BJ (cell line): ENCODE results near the gene ZNF256. TPM values are rescaled to one million over a fixed set of nuclear protein-coding genes. Genes with fewer than 3 reads are reported as not detected.

Experiments used
- CTCF ChIA-PET: fragments of 350-600 bp; formaldehyde crosslinking; extraction: SDS; loops from one replicate; lab custom pipeline; 2021; ENCODE audit warnings: antibody characterized with exemption, inconsistent platforms; lab: Yijun Ruan, JAX
- POLR2A ChIA-PET: fragments of 300-600 bp; sonication (Branson Sonifier 250); formaldehyde crosslinking; extraction: SDS; loops from one replicate; lab custom pipeline; 2021; ENCODE audit warnings: antibody characterized with exemption; lab: Charles Lee
- DNase-seq: peaks from one replicate; pipeline ENCODE4 v3.0.0-alpha.2; 2011; ENCODE audit warnings: low read depth
- H3K27me3 ChIP-seq: 2 replicates; pipeline ENCODE4 v1.6.0; 2011; ENCODE audit warnings: low read length; ENCODE audit not compliant: control insufficient read depth, insufficient read depth
- H3K36me3 ChIP-seq: 2 replicates; pipeline ENCODE4 v1.5.1; 2011; ENCODE audit warnings: low read length; ENCODE audit not compliant: control insufficient read depth, insufficient read depth
- H3K4me3 ChIP-seq: 2 replicates; pipeline ENCODE4 v1.5.1; 2011; ENCODE audit warnings: low read depth, mild to moderate bottlenecking, control low read depth, low read length
- CTCF ChIP-seq: IDR thresholded peaks from 2 replicates; pipeline ENCODE4 v1.5.1; 2011; ENCODE audit warnings: low read depth, mild to moderate bottlenecking, control low read depth, inconsistent platforms, low read length, moderate library complexity; ENCODE audit not compliant: insufficient read depth
- polyA plus RNA-seq: library from polyadenylated mRNA; depleted of rRNA; stranded (reverse); fragments of >200 nt; gene quantifications from 2 replicates; pipeline ENCODE4 v1.2.3, GENCODE V29; 2011; rRNA removed

Gene ZNF256
- polyA plus RNA-seq, 1 experiment: 2.2 TPM

GRCh38 chr19:57900311-57900710, 47.2 kb downstream of the ZNF256 start:
- no peak for TF ChIP-seq CTCF
- Histone ChIP-seq H3K27me3 (no peaks in the 10 kb centered on the region), H3K36me3 (no peaks in the 10 kb centered on the region; the same call in 1 of the 2 replicates), H3K4me3 (no peak overlapping the region)
- ChIA-PET POLR2A (no interaction called here), CTCF (interaction anchor here (0.6 kb wide), 1 partner anchor 374 kb away, joined by 3 read pairs; no protein-coding TSS in a partner anchor)
- DNase-seq: no peak

Other genes with a start within 250 kb of the ZNF256 start
- gene ZNF154, start 238.5 kb downstream of the ZNF256 start, polyA plus RNA-seq: 1.5 and 2.1 TPM in 2 replicates
- gene ZNF671, start 220.1 kb downstream of the ZNF256 start, polyA plus RNA-seq: 4.4 and 5.0 TPM in 2 replicates
- gene ZNF776, start 200.9 kb downstream of the ZNF256 start, polyA plus RNA-seq: 7.7 and 12.0 TPM in 2 replicates
- 3.9 and 5.8 TPM in 2 replicates for gene ZNF586, start 178.0 kb downstream of the ZNF256 start, polyA plus RNA-seq
- 2.1 and 2.5 TPM in 2 replicates for gene ZNF552, start 132.8 kb downstream of the ZNF256 start, polyA plus RNA-seq
- gene ZNF587B, start 117.4 kb downstream of the ZNF256 start, polyA plus RNA-seq: 2.3 and 4.4 TPM in 2 replicates
- gene ZNF587, start 97.8 kb downstream of the ZNF256 start, polyA plus RNA-seq: 8.4 and 9.9 TPM in 2 replicates
- gene ZNF814, start 58.7 kb downstream of the ZNF256 start, polyA plus RNA-seq: 4.5 and 5.8 TPM in 2 replicates
- 2.8 and 5.3 TPM in 2 replicates for gene ZNF417, start 31.1 kb downstream of the ZNF256 start, polyA plus RNA-seq
- gene ZNF418, start 12.3 kb downstream of the ZNF256 start, polyA plus RNA-seq: 2.5 and 2.7 TPM in 2 replicates
- 0.11 TPM in 1 of 2 replicates, not detected in the other for gene C19orf18, start 26.8 kb upstream of the ZNF256 start, polyA plus RNA-seq
- 2.3 TPM in 2 replicates for gene ZNF606, start 55.1 kb upstream of the ZNF256 start, polyA plus RNA-seq
- gene ZSCAN1, start 86.3 kb upstream of the ZNF256 start, polyA plus RNA-seq: 0.10 TPM in 1 of 2 replicates, not detected in the other
- gene ZNF135, start 111.6 kb upstream of the ZNF256 start, polyA plus RNA-seq: 6.3 and 6.8 TPM in 2 replicates
- gene ZSCAN18, start 150.5 kb upstream of the ZNF256 start, polyA plus RNA-seq: 15.4 and 18.5 TPM in 2 replicates
- gene ZNF329, start 203.1 kb upstream of the ZNF256 start, polyA plus RNA-seq: 5.5 and 7.5 TPM in 2 replicates
- gene ZNF274, start 235.4 kb upstream of the ZNF256 start, polyA plus RNA-seq: 13.0 and 15.2 TPM in 2 replicates